AML-193 (cell line): ENCODE measurements around the gene DMRT3.

ENCODE experiments used
- DNase-seq, 2 experiments: peaks; one replicate each; lab custom pipeline; 2025; lab: John Stamatoyannopoulos, UW

Gene DMRT3, protein sequence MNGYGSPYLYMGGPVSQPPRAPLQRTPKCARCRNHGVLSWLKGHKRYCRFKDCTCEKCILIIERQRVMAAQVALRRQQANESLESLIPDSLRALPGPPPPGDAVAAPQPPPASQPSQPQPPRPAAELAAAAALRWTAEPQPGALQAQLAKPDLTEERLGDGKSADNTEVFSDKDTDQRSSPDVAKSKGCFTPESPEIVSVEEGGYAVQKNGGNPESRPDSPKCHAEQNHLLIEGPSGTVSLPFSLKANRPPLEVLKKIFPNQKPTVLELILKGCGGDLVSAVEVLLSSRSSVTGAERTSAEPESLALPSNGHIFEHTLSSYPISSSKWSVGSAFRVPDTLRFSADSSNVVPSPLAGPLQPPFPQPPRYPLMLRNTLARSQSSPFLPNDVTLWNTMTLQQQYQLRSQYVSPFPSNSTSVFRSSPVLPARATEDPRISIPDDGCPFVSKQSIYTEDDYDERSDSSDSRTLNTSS

DNA sequence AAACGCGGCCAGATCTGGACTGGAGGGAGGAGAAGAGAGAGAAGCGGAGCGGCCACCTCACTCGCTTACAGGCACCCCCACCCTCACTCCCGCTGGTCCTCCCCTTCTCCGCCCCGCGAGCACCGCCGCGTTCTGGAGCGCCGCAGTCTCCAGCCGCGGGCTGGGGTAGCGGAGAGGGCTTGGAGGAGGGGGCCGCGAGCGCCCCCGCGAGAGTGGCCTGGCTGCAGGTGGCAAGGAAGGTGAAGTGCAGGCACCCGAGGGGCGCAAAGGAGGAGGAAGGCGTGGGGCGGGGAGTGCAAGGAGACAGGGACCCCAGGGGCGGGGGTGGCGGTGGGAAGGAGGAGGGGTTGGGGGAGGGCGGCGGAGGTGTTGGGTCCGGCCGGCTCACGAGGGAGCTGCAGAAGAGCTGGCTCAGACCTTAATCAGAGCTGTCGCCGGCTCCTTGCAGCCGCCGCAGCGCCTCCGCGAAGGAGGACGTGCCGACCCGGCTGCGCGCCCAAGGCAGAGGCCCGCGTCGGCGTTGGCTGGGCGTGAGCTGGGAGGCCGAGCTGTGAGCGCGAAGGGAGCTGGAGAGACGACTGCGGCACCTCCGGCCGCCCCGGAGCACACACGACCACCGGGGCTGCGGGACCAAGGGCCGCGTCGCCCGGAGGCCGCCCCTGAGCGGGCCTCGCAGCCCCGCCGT is at the start of gene DMRT3:
Gene DMRT3, plus strand, starts transcription at position 398 of the 685 bp plus-strand sequence. CDS start 347 bp downstream, outside the sequence.
- no peak for DNase-seq

- DNase-seq, result no peak
Measured at GRCh38 chr9:926976-927375, 49.5 kb upstream of the DMRT3 start.

- DNase-seq, result peak in 1 of 2 experiments; percentile 1
Measured at GRCh38 chr9:928363-929042, 48.0 kb upstream of the DMRT3 start.

GRCh38 chr9:929719-930118 is 46.7 kb upstream of the DMRT3 start:
- no peak for DNase-seq

DNA sequence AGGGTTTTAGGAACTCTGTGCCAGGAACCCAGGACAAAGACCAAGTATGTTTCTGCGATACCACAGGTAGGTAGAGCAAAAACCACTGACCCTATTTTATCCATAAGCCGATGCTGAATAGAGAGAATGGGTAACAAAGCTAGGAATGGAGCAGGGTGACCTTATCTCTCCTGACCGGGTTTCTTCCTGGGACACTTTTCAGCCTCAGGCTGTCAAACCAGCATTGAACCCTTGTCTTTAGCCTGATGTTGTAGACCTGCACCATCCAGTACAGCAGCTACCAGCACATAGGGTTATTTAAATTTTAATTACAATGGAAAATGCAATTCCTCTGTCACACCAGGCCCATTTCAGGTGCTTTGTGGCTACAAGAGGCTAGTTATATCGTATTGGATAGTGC is 43.1 kb upstream of the DMRT3 start:
- DNase-seq, result no peak

GRCh38 chr9:935348-935965 is 41.0 kb upstream of the DMRT3 start:
- no peak for DNase-seq

GRCh38 chr9:942805-943580 is 33.5 kb upstream of the DMRT3 start:
- DNase-seq, result no peak

DNA sequence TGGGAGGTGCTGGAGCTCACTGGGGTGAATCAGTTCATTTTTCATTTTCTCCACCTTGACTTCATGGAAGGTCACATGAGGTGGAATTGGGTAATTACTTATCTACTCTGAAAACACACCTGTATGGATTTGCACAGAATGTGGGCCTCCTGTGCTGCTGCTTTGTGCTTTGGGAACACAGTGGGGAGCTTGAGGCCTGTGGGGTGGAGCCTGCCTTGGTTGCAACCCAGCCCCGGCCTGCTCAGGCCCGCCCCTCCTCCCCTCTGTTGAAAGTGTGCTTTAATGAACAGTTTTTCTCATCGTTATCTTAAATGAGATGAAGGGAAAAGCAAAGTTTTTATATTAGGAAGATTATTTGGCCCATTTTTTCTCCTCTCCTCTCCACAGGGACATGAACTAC is 28.5 kb upstream of the DMRT3 start:
- DNase-seq, result no peak

GRCh38 chr9:948497-948896 is 28.0 kb upstream of the DMRT3 start:
- DNase-seq, result no peak

DNA sequence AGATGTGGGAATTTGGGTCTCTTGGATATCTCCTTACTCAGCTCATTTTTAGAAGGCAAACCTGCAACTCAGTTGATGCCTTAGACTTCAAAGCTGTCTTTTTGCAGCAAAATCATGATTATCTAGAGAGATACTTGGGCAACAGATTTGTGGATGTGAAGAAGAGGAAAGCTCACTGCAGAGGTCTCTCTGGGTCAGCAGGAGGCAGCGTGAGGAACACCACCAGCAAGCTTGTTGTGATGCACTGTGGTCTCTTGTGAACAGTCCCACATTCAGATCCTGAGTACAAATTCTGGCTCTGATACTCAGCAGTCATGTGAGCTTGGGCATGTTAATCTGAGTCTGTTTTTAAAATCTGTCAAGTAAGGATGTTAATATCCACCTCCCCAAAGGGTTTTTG is 26.3 kb upstream of the DMRT3 start:
- DNase-seq, result no peak

DNA sequence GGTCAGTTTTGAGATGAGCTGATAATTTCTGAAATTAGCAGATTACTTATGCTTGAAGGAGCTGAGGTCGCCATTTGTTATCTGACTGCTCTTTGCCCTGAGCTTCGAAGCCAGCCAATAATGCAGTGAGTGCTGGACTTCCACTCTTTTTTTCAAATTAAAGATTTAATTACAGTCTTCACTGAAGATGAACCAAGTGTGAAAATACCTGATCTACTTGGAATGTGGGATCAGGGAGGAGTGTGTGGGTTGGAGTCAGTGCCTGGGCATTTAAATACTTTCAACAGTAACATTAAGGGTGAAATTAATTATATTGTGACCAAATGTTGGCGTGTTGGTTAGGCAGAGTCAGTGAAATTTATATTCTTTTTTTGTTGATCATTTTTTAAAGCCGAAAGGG is 23.9 kb upstream of the DMRT3 start:
- no peak for DNase-seq

- no peak for DNase-seq
Measured at GRCh38 chr9:959105-959504, 17.4 kb upstream of the DMRT3 start.

GRCh38 chr9:959914-960313 is 16.5 kb upstream of the DMRT3 start:
- no peak for DNase-seq

- no peak for DNase-seq
Measured at GRCh38 chr9:962023-962422, 14.4 kb upstream of the DMRT3 start.

- DNase-seq, result no peak
Measured at GRCh38 chr9:965497-965896, 11.0 kb upstream of the DMRT3 start.

GRCh38 chr9:966870-967269 is 9.6 kb upstream of the DMRT3 start:
- no peak for DNase-seq

DNA sequence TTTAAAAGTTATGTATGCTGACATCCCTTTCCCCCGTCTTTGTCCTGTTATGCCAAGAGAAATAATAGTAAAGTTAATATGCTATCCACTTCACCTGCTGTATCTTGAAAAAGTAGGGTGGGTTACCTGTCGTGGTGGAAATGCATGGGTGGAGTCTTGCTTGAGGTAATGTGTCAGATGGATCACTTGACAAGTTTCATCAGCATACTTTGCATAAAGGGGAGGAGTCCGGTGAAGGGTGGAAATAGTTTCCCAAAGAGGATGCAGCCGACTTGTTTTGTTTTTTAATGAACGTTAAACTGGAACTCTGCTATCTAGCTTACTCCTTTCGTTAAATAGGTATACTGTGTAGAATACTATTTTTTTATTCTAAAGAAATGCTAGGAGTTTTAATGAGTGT is 9.0 kb upstream of the DMRT3 start:
- no peak for DNase-seq

DNA sequence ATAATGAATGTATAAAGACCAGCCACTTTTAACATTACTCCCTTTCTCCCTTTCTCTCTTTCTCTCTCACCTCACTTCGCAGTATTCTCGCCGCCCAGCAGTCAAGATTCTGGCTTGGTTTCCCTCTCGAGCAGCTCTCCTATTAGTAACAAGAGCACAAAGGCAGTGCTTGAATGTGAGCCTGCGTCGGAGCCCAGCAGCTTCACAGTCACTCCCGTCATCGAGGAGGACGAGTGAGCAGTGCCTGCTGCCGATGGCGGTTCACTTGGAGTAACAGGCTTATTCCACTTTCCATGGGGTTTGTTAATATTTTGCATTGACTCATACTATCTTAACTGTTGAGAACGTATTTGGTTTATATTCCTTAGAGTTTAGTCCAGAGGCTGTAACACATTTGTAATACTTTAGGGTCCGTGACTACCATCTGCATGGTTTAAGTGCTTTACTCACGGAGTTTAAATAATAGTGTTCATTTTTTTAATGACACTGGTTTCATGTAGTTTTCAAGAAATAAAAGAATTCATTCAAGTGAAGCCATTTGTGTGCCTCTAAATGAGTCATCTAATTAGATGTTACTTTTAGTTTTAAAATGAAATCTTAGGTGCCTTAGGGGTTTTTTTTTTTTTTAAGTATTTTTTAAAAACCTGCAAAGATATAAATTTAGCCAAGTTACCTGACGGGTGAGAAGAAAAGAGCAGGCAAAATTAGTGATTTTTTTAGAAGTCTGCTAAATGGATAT is 8.4 kb upstream of the DMRT3 start:
- DNase-seq, result no peak

GRCh38 chr9:969310-970150 is 6.9 kb upstream of the DMRT3 start:
- no peak for DNase-seq
